Stomach (tissue), 4 donors: ENCODE measurements around the gene C3orf20.

Source experiments
- EP300 ChIP-seq: sonication (generic); formaldehyde crosslinking; IDR thresholded peaks from one replicate; pipeline ENCODE4 v1.6.1; 2017; ENCODE audit warnings: antibody characterized with exemption
- POLR2A ChIP-seq, 4 donors: fragments of 450-650 bp; IDR thresholded peaks; one replicate each; pipeline ENCODE4 v1.6.1; 2016; ENCODE audit warnings: antibody characterized with exemption in 4 of 4, control low read depth in 2 of 4, mild to moderate bottlenecking in 1 of 4, moderate library complexity in 1 of 4
- TF ChIP-seq, protein P1 (sequence below), 7 experiments: fragments of 450-650 bp in 4 of 7; fragments of 200-600 bp in 3 of 7; sonication (generic) in 3 of 7; IDR thresholded peaks; one replicate each; pipeline ENCODE4 v1.5.1; 2016 to 2019; ENCODE audit warnings: antibody characterized with exemption in 7 of 7, control low read depth in 2 of 7, mild to moderate bottlenecking in 1 of 7

DNA sequence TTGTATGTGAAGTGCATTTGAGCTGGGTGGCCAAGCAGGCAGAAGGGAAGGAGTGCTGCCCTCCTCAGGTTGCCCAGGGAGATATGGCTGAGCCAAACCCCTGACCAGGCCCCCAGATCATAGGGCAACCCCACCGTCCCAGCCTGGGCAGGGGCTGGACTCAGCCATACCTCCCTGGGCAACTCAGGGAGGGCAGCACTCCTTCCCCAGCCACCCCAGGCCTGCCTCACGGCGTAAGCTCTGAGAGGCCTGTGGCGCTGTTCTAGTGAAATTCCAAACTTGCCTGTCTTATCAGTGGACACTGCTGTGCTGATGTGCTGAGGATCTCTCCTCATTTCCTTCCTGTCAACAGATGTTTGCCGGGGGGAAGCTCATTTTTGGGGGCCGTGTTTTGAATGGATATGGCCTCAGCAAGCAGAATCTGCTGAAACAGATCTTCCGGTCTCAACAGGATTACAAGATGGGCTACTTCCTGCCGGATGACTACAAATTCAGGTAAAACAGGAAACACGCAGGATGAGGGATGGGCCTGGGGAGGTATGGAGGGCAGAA is 86.3 kb downstream of the C3orf20 start:
- TF ChIP-seq, protein P1, sequence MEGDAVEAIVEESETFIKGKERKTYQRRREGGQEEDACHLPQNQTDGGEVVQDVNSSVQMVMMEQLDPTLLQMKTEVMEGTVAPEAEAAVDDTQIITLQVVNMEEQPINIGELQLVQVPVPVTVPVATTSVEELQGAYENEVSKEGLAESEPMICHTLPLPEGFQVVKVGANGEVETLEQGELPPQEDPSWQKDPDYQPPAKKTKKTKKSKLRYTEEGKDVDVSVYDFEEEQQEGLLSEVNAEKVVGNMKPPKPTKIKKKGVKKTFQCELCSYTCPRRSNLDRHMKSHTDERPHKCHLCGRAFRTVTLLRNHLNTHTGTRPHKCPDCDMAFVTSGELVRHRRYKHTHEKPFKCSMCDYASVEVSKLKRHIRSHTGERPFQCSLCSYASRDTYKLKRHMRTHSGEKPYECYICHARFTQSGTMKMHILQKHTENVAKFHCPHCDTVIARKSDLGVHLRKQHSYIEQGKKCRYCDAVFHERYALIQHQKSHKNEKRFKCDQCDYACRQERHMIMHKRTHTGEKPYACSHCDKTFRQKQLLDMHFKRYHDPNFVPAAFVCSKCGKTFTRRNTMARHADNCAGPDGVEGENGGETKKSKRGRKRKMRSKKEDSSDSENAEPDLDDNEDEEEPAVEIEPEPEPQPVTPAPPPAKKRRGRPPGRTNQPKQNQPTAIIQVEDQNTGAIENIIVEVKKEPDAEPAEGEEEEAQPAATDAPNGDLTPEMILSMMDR (IDR thresholded peaks at IDR 0.05) = no peak
- TF ChIP-seq POLR2A (IDR thresholded peaks at IDR 0.05) = no peak
- TF ChIP-seq EP300 = no peak
